Progenitor cell of endocrine pancreas (in vitro differentiated cells): ENCODE data around the gene TUBGCP5. TPM values are rescaled to one million over a fixed set of nuclear protein-coding genes. Genes with fewer than 3 reads are reported as not detected.
A peak's percentile ranks its signal among the peaks of the same experiment; 100 is the strongest.

Experiments used
- DNase-seq: peaks from one replicate; pipeline ENCODE4 v3.0.0; 2021; ENCODE audit warnings: low spot score; ENCODE audit not compliant: unreplicated experiment
- H3K27ac Mint-ChIP-seq: 2 replicates; pipeline ENCODE4 v1.8.0; 2021; ENCODE audit warnings: mild to moderate bottlenecking, moderate library complexity, mixed read lengths
- H3K27me3 Mint-ChIP-seq: 2 replicates; pipeline ENCODE4 v1.8.0; 2021; ENCODE audit warnings: mixed read lengths
- H3K36me3 Mint-ChIP-seq: 2 replicates; pipeline ENCODE4 v1.8.0; 2022; ENCODE audit warnings: mixed read lengths; ENCODE audit not compliant: insufficient read depth
- H3K4me1 Mint-ChIP-seq: 2 replicates; pipeline ENCODE4 v1.8.0; 2021; ENCODE audit warnings: low read depth, mixed read lengths
- H3K4me3 Mint-ChIP-seq: 2 replicates; pipeline ENCODE4 v1.8.0; 2021; ENCODE audit warnings: low read depth, mild to moderate bottlenecking, moderate library complexity, mixed read lengths
- H3K9me3 Mint-ChIP-seq: 2 replicates; pipeline ENCODE4 v1.8.0; 2021; ENCODE audit warnings: low read depth, mixed read lengths
- total RNA-seq: library from RNA; stranded (reverse); gene quantifications from 2 replicates; pipeline ENCODE4 v1.2.1, GENCODE V29; 2021
- TF ChIP-seq, protein P1 (sequence below): fragments of 200-600 bp; sonication (generic); IDR thresholded peaks from one replicate; pipeline ENCODE4 v1.5.0; 2021; ENCODE audit warnings: antibody characterized with exemption, mild to moderate bottlenecking; ENCODE audit not compliant: unreplicated experiment

The TUBGCP5 gene
- total RNA-seq, 1 donor from 2014 or later = 22.5 TPM

DNA sequence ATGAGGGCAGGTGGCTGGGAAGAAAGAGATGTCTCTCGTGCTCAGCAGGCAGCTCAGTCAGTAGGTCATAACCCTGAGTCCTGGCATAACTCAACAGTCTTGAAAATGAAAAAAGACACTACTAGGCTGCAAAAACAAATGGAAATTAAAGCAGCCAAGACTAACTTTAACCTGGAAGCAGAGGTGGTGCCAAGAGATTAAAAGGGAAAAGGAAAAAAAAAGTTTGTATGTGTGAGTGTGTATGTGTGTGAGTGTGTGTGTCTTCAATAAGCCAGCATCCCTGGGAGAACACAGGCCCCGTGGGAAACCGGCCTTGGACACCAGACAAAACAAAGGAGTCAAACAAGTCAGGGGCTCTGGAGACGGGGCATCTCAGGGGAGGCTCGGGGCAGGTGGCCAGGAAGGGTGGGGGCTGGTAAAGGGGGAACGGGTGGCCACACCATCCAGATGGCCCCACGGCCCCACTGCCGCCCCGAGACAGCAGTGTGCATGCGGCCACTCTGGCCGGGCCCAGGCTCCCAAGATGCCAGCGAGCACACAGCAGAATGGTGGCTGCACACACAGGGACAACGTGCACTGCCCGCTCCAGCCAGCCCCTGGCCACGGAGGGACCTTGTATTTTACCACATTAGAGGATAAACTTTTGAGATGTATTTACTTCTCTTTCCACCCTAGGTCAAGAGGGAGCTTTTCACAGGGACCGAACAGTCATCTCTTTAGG is 83.0 kb downstream of the TUBGCP5 start:
- no peaks in the 10 kb centered on the region for H3K9me3 Mint-ChIP-seq
- H3K27ac Mint-ChIP-seq = peak overlapping the region; percentile 71
- no peak for DNase-seq
- no peaks in the 10 kb centered on the region for H3K27me3 Mint-ChIP-seq
- H3K36me3 Mint-ChIP-seq = peaks cover 3% of the 10 kb centered on the region
- peaks cover 29% of the 10 kb centered on the region for H3K4me1 Mint-ChIP-seq
- TF ChIP-seq, protein P1, sequence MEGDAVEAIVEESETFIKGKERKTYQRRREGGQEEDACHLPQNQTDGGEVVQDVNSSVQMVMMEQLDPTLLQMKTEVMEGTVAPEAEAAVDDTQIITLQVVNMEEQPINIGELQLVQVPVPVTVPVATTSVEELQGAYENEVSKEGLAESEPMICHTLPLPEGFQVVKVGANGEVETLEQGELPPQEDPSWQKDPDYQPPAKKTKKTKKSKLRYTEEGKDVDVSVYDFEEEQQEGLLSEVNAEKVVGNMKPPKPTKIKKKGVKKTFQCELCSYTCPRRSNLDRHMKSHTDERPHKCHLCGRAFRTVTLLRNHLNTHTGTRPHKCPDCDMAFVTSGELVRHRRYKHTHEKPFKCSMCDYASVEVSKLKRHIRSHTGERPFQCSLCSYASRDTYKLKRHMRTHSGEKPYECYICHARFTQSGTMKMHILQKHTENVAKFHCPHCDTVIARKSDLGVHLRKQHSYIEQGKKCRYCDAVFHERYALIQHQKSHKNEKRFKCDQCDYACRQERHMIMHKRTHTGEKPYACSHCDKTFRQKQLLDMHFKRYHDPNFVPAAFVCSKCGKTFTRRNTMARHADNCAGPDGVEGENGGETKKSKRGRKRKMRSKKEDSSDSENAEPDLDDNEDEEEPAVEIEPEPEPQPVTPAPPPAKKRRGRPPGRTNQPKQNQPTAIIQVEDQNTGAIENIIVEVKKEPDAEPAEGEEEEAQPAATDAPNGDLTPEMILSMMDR = no peak
- no peak overlapping the region for H3K4me3 Mint-ChIP-seq

DNA sequence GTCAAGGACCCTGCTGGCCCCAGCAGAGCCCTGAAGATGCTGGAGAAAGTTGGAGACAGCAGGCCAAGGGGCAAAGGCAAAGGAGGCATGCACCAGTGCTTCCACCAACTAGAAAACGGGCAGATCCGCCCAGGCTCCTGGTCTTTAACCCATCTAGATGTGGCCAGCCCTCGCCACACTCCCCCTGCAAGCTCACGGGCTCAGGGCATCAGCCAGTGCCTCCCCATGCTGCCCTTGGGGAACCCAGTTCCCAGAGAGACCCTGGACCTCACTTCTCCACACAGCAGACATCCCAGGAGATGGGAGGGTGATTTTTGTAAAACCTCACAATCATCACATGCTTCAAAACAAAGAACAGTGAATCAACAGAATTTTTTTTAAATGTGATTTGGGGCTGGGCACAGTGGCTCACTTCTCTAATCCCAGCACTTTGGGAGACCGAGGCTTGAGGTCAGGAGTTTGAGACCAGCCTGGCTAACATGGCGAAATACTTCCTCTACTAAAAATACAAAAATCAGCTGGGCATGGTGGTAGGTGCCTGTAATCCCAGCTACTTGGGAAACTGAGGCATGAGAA is 83.7 kb downstream of the TUBGCP5 start:
- Mint-ChIP-seq H3K27ac (peak overlapping the region; percentile 71), H3K4me1 (peaks cover 27% of the 10 kb centered on the region), H3K9me3 (no peaks in the 10 kb centered on the region), H3K27me3 (no peaks in the 10 kb centered on the region), H3K36me3 (peaks cover 3% of the 10 kb centered on the region), H3K4me3 (no peak overlapping the region)
- TF ChIP-seq, protein P1 = no peak
- no peak for DNase-seq

DNA sequence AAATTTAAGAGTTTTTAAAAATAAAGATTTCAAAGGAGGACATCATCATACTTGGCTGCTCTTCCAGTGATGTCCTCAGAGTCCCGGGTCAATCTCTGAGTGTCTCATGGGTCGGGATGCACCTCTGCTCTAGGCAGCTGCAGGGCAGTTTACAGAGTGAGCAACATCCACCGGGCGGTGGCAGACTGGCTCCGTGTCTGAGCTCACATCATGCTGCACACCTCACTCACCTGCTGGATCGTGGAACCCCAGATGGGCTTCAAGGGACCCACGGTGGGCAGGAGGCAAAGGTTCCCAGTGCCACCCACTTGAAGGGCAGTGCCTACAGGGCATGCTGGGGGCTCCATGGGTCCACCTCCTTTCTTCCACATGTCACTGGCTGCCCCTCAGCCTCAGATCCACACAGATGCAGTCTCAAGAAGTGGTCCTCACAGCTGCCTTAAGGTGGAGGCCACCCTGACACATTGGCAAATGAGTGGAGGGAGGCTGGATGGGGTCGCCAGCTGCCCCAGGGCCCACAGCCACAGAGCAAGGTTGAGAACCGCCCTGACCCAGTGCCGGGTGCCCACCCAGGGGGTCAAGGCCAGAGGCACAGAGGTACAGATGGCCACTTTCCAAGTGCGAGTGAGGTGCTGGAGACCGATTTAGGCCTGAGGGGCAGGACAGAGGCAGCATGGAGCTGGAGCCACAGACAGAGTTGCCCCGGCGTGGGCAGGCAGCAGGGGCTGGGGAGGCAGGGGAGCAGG is 84.4 kb downstream of the TUBGCP5 start:
- Mint-ChIP-seq H3K27me3 (no peaks in the 10 kb centered on the region), H3K4me3 (no peak overlapping the region), H3K36me3 (peaks cover 3% of the 10 kb centered on the region), H3K27ac (no peak overlapping the region), H3K4me1 (peaks cover 24% of the 10 kb centered on the region), H3K9me3 (no peaks in the 10 kb centered on the region)
- DNase-seq = no peak
- TF ChIP-seq, protein P1 = no peak

DNA sequence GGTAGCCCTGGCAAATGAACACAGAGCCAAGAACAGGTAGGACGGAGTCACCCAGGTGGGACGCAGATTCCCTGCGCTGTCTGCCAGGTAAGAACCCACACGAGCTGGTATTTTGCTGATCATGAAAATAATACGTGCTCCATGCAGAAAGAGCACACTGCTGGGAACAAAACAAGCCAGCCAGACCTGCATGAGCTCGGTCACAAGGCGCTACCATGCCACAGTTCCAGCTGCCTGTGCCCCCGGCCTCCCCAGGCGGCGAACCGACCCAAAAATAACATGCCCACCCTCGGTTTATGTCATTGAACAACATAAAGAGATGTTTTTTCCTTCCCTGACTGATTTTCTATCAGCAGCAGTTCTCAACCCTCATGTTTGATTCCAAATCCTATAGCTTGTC is 85.0 kb downstream of the TUBGCP5 start:
- peaks cover 3% of the 10 kb centered on the region for H3K36me3 Mint-ChIP-seq
- no peak overlapping the region for H3K27ac Mint-ChIP-seq
- H3K27me3 Mint-ChIP-seq = no peaks in the 10 kb centered on the region
- no peak overlapping the region for H3K4me3 Mint-ChIP-seq
- TF ChIP-seq, protein P1 = no peak
- no peak for DNase-seq
- peaks cover 24% of the 10 kb centered on the region for H3K4me1 Mint-ChIP-seq
- H3K9me3 Mint-ChIP-seq = no peaks in the 10 kb centered on the region

DNA sequence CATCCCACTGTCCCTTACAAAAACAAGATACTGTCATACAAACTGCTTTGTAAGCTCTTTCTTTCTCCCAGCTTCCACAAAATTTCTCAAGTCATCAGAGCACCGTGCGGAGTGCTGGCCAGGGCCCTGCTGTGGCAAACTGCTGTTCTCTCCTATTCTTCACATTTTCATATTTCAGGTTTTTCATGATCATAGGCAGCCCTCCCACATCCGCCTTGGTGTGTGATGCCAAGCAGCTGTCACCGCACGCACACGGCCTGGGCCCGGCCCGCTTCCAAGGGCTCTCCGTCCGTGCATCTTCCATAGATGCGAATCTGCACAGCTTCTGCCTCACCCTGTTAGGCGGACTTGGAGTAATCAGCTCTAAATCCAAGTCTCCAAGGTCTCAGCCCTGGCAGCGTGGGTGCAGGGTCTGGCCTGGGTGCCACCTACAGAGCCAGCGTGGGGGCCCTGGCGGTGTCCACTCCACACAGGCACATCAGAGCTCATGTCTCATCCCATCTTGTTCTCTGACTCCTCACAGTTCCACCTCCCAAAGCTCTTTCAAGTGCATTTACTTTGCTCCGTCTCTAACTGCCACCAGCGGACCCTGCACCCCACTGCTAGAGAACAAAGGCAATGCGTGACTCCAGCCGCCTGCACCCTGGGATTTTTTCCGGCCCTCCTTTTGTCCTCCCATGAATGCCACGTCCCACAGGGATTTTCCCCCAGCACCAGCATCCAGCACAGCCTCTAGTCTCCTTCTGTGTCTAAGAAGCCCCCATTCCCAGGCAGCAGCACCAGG is 86.4 kb downstream of the TUBGCP5 start:
- DNase-seq = no peak

More for the DNA sequence above, 86.4 kb downstream of the TUBGCP5 start:
- peaks cover 33% of the 10 kb centered on the region for H3K4me1 Mint-ChIP-seq
- no peak overlapping the region for H3K4me3 Mint-ChIP-seq
- H3K36me3 Mint-ChIP-seq = peaks cover 3% of the 10 kb centered on the region
- H3K9me3 Mint-ChIP-seq = no peaks in the 10 kb centered on the region
- H3K27me3 Mint-ChIP-seq = no peaks in the 10 kb centered on the region
- TF ChIP-seq, protein P1 = no peak
- peak overlapping the region; percentile 75 for H3K27ac Mint-ChIP-seq
